Naive thymus-derived CD4-positive, alpha-beta T cell (primary cell): ENCODE data around the gene TMPRSS6. TPM values are rescaled to one million over a fixed set of nuclear protein-coding genes. Genes with fewer than 3 reads are reported as not detected.

ENCODE experiments used
- ATAC-seq: fragments of 150-1000 bp; cut with Tn5 transposase; 2 replicates; pipeline ENCODE4 v1.10.0; 2021; ENCODE audit warnings: mild to moderate bottlenecking, moderate library complexity
- CTCF ChIA-PET: fragments of 350-600 bp; sonication (Branson Sonifier 250); formaldehyde crosslinking; loops from one replicate; lab custom pipeline; 2021; ENCODE audit warnings: antibody characterized with exemption; lab: Charles Lee
- POLR2A ChIA-PET: fragments of 350-600 bp; sonication (Branson Sonifier 250); formaldehyde crosslinking; loops from one replicate; lab custom pipeline; 2021; ENCODE audit warnings: antibody characterized with exemption, inconsistent platforms; lab: Charles Lee
- DNase-seq, 9 donors: peaks; one replicate each; pipeline versions ENCODE4 v3.0.0 to v3.0.0-alpha.2; 2020 to 2022; ENCODE audit warnings: mixed read lengths in 1 of 9
- H3K27ac ChIP-seq: one replicate; pipeline ENCODE4 v1.7.0; 2013; ENCODE audit warnings: mild to moderate bottlenecking, low read depth, low read length, moderate library complexity
- H3K27me3 ChIP-seq, 2 donors: one replicate each; pipeline ENCODE4 v1.7.0; 2013; ENCODE audit warnings: low read length in 2 of 2, mild to moderate bottlenecking in 2 of 2, moderate library complexity in 2 of 2; ENCODE audit not compliant: control insufficient read depth in 2 of 2, insufficient read depth in 2 of 2
- H3K36me3 ChIP-seq, 3 experiments: 1 replicate in 2 of 3; 2 replicates in 1 of 3; pipeline ENCODE4 v1.7.0; 2013; ENCODE audit warnings: low read length in 3 of 3, mild to moderate bottlenecking in 3 of 3, moderate library complexity in 1 of 3; ENCODE audit not compliant: insufficient read depth in 3 of 3, control insufficient read depth in 2 of 3
- H3K4me1 ChIP-seq, 2 donors: one replicate each; pipeline ENCODE4 v1.7.0; 2013; ENCODE audit warnings: low read length in 2 of 2, mild to moderate bottlenecking in 2 of 2, moderate library complexity in 1 of 2; ENCODE audit not compliant: control insufficient read depth in 2 of 2, insufficient read depth in 2 of 2
- H3K4me3 ChIP-seq: 2 replicates; pipeline ENCODE4 v1.7.0; 2013; ENCODE audit warnings: mild to moderate bottlenecking, low read length
- H3K9me3 ChIP-seq, 3 experiments: 1 replicate in 2 of 3; 2 replicates in 1 of 3; pipeline ENCODE4 v1.7.0; 2013; ENCODE audit warnings: low read length in 3 of 3; ENCODE audit not compliant: control insufficient read depth in 2 of 3
- H3K27ac Mint-ChIP-seq, 9 donors: one replicate each; pipeline ENCODE4 v1.8.0; 2020 to 2022; ENCODE audit warnings: mixed read lengths in 9 of 9, mild to moderate bottlenecking in 8 of 9, moderate library complexity in 5 of 9, inconsistent platforms in 2 of 9
- H3K27me3 Mint-ChIP-seq, 5 donors: one replicate each; pipeline ENCODE4 v1.8.0; 2021 to 2022; ENCODE audit warnings: mixed read lengths in 5 of 5, mild to moderate bottlenecking in 1 of 5
- H3K36me3 Mint-ChIP-seq, 5 donors: one replicate each; pipeline ENCODE4 v1.8.0; 2020 to 2022; ENCODE audit warnings: mixed read lengths in 5 of 5, mild to moderate bottlenecking in 3 of 5, inconsistent platforms in 1 of 5
- H3K4me1 Mint-ChIP-seq, 7 donors: one replicate each; pipeline ENCODE4 v1.8.0; 2020 to 2022; ENCODE audit warnings: mixed read lengths in 7 of 7, mild to moderate bottlenecking in 3 of 7, inconsistent platforms in 1 of 7
- H3K4me3 Mint-ChIP-seq, 10 donors: one replicate each; pipeline ENCODE4 v1.8.0; 2020 to 2022; ENCODE audit warnings: mild to moderate bottlenecking in 10 of 10, mixed read lengths in 10 of 10, moderate library complexity in 6 of 10, inconsistent platforms in 2 of 10
- H3K9me3 Mint-ChIP-seq, 11 donors: one replicate each; pipeline ENCODE4 v1.8.0; 2020 to 2022; ENCODE audit warnings: mixed read lengths in 11 of 11, mild to moderate bottlenecking in 4 of 11, inconsistent platforms in 1 of 11, moderate library complexity in 1 of 11
- intact Hi-C, 2 donors: fragments of 100-400 bp; cut with micrococcal nuclease; formaldehyde crosslinking; loops; one replicate each; pipeline ENCODE4 v1.15.1; 2023
- polyA plus RNA-seq, 2 donors: library from polyadenylated mRNA; unstranded; fragments of 300-500 nt; fragmentation: Illumina TruSeq; gene quantifications; one replicate each; pipeline ENCODE4 v1.2.3, GENCODE V29; 2021
- total RNA-seq, 6 experiments: library from RNA in 5 of 6; stranded (reverse) in 5 of 6; gene quantifications; 1 replicate in 5 of 6; 2 replicates in 1 of 6; pipeline ENCODE4 v1.2.3 and lab custom pipeline; 2021 to 2026

TMPRSS6 gene
- total RNA-seq (1 to 10 TPM in 2 of 5 experiments, under 1 TPM in 3; 0.22 to 3.2 (median 0.32) TPM), polyA plus RNA-seq (not detected), total RNA-seq (lab: John Stamatoyannopoulos, UW) (not detected)

GRCh38 chr22:37109242-37109917 is at the start of gene TMPRSS6:
Gene TMPRSS6, minus strand, starts transcription at chr22:37109713. Its CDS starts 6,296 bp downstream, at chr22:37103417.
- ChIA-PET CTCF (no interaction called here), POLR2A (no interaction called here)
- intact Hi-C loops = no loop called here
- Mint-ChIP-seq H3K4me1 (peaks cover 0 to 16% (median 0%) of the 10 kb centered on the region in 7 donors), H3K4me3 (no peak within 1 kb of the TSS), H3K27me3 (no peaks in the 10 kb centered on the region), H3K36me3 (peaks cover 0 to 3% (median 0%) of the 10 kb centered on the region in 5 donors), H3K27ac (no peak within 1 kb of the TSS), H3K9me3 (peaks cover 0 to 2% (median 0%) of the 10 kb centered on the region in 11 donors)
- Histone ChIP-seq H3K27me3 (no peaks in the 10 kb centered on the region), H3K4me3 (no peak within 1 kb of the TSS), H3K27ac (no peak within 1 kb of the TSS), H3K36me3 (no peaks in the 10 kb centered on the region), H3K4me1 (no peaks in the 10 kb centered on the region), H3K9me3 (no peaks in the 10 kb centered on the region)
- ATAC-seq (no peak), DNase-seq (no peak)

DNA sequence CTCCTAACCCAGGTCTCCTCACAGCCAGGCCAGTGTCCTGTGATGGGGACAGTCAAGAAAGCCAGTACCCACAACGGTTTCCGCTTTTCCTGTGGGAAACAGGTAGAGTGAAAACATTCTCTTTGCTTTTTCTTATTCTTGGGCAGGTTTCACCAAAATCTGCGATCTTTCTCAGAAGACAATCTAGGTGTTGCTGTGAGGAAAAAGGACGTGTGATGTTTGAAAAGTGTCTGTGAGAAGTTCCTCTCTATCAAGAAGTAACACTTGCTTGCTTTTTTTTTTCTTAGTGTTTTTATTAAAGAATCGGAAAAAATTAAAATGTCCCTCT is 49.4 kb upstream of the TMPRSS6 start:
- H3K4me3 Mint-ChIP-seq = no peak overlapping the region
- no peak overlapping the region for H3K27ac ChIP-seq
- CTCF ChIA-PET = no interaction called here

GRCh38 chr22:37157516-37158285 is 48.2 kb upstream of the TMPRSS6 start:
- intact Hi-C loops = no loop called here
- H3K9me3 Mint-ChIP-seq = peaks cover 0 to 3% (median 0%) of the 10 kb centered on the region in 11 donors
- ChIA-PET CTCF (no interaction called here), POLR2A (interaction anchor here (1.3 to 1.4 kb wide), 2 partner anchors 8 to 10 kb away, joined by 3 to 5 read pairs; partner anchors contain the start of gene IL2RB)
- ATAC-seq (no peak), DNase-seq (no peak)
- Histone ChIP-seq H3K27ac (no peak overlapping the region), H3K9me3 (no peaks in the 10 kb centered on the region), H3K4me1 (peaks cover 11 to 18% of the 10 kb centered on the region in 2 donors), H3K36me3 (no peaks in the 10 kb centered on the region), H3K4me3 (no peak overlapping the region), H3K27me3 (no peaks in the 10 kb centered on the region)
- H3K4me1 Mint-ChIP-seq = peaks cover 9 to 60% (median 15%) of the 10 kb centered on the region in 7 donors
- peaks cover 0 to 19% (median 0%) of the 10 kb centered on the region in 5 donors for H3K36me3 Mint-ChIP-seq
- H3K4me3 Mint-ChIP-seq = peak overlapping the region in 1 of 10 donors; percentile 27
- H3K27ac Mint-ChIP-seq = peak overlapping the region in 3 of 9 donors; percentile 2 to 58 (median 13)
- no peaks in the 10 kb centered on the region for H3K27me3 Mint-ChIP-seq

More for the DNA sequence above, 49.4 kb upstream of the TMPRSS6 start:
- peaks cover 23 to 31% of the 10 kb centered on the region in 2 donors for H3K4me1 ChIP-seq
- H3K9me3 ChIP-seq = no peaks in the 10 kb centered on the region
- H3K27ac Mint-ChIP-seq = peak overlapping the region in 2 of 9 donors; percentile 10 to 40
- intact Hi-C loops = no loop called here
- H3K27me3 Mint-ChIP-seq = no peaks in the 10 kb centered on the region
- no peak overlapping the region for H3K4me3 ChIP-seq
- POLR2A ChIA-PET = no interaction called here
- ATAC-seq = no peak
- H3K36me3 ChIP-seq = no peaks in the 10 kb centered on the region
- peaks cover 14 to 72% (median 22%) of the 10 kb centered on the region in 7 donors for H3K4me1 Mint-ChIP-seq
- no peaks in the 10 kb centered on the region for H3K27me3 ChIP-seq
- peaks cover 0 to 3% (median 0%) of the 10 kb centered on the region in 11 donors for H3K9me3 Mint-ChIP-seq
- H3K36me3 Mint-ChIP-seq = peaks cover 0 to 19% (median 0%) of the 10 kb centered on the region in 5 donors
- DNase-seq = no peak

DNA sequence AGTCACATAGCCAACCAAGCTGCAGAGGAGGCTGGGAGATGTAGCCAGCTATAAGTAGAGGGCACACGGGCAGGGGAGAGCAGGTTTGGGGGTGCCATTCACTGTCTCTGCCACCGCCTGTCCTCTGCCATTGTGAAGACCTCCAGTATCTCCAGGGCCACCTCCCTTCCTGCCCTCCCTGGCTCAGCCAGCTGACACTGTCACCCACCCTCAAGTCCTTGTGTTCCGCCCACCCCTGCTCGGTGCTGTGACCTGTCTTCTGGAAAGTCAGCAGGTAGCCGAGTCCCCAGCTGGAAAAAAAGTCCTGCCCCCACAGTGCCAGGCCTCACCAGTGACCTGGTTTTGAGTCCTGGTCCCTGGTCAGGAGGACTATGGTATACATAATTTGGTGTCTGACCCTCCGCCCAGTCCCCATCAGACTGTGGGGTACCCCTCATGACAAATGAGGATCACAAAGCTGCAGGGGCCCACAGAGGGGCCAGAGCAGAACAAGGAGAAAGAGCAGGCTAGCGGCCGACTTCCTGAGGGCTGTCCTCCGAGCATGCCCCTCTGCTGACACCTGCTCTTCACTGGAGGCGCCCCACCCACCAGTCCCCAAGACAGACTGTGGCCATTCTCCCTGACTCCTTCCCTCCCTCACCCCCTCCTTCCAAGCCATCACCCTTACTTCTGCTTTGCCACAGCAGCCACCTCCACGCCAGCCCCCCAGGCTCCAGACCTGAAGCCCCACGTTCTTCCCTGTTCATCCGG is 47.3 kb upstream of the TMPRSS6 start:
- no peaks in the 10 kb centered on the region for H3K27me3 ChIP-seq
- peaks cover 3 to 11% of the 10 kb centered on the region in 2 donors for H3K4me1 ChIP-seq
- no peaks in the 10 kb centered on the region for H3K9me3 ChIP-seq
- POLR2A ChIA-PET = interaction anchor here (0.6 to 1.4 kb wide), 5 partner anchors 7 to 34 kb away, joined by 3 to 5 read pairs (median 3); partner anchors contain the start of gene IL2RB
- intact Hi-C loops = no loop called here
- H3K36me3 ChIP-seq = no peaks in the 10 kb centered on the region
- Mint-ChIP-seq H3K9me3 (peaks cover 0 to 3% (median 0%) of the 10 kb centered on the region in 11 donors), H3K4me3 (no peak overlapping the region), H3K27me3 (no peaks in the 10 kb centered on the region), H3K4me1 (peaks cover 4 to 58% (median 8%) of the 10 kb centered on the region in 7 donors), H3K27ac (peak overlapping the region in 3 of 9 donors; percentile 4 to 20 (median 13)), H3K36me3 (peaks cover 0 to 14% (median 0%) of the 10 kb centered on the region in 5 donors)
- no peak for ATAC-seq
- H3K27ac ChIP-seq = no peak overlapping the region
- CTCF ChIA-PET = no interaction called here
- no peak overlapping the region for H3K4me3 ChIP-seq
- DNase-seq = no peak

DNA sequence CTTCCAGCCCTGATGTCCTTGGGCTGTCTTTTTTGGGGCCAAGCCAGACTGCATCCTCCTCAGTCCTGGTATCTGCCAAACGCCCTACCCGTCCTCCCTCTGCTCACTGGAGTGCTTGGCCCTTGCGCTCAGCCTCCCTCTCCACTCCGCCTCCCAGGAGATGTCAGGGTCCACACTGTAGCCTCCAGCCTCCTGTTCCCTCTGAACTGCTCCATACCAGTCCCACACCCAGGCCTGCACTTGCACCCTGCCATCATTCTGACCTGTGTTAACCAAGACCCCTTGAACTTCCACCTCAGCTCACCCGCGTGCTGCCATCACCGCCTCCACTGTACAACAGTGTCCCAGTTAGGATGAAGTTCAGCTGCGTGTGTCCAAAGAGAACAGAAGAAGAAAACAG is 46.5 kb upstream of the TMPRSS6 start:
- Histone ChIP-seq H3K4me3 (no peak overlapping the region), H3K9me3 (no peaks in the 10 kb centered on the region), H3K36me3 (no peaks in the 10 kb centered on the region), H3K27me3 (no peaks in the 10 kb centered on the region), H3K27ac (no peak overlapping the region), H3K4me1 (peaks cover 0 to 2% of the 10 kb centered on the region in 2 donors)
- Mint-ChIP-seq H3K4me3 (no peak overlapping the region), H3K9me3 (peaks cover 0 to 5% (median 0%) of the 10 kb centered on the region in 11 donors), H3K36me3 (peaks cover 0 to 16% (median 0%) of the 10 kb centered on the region in 5 donors), H3K4me1 (peaks cover 5 to 61% (median 15%) of the 10 kb centered on the region in 7 donors), H3K27me3 (no peaks in the 10 kb centered on the region), H3K27ac (peak overlapping the region in 4 of 9 donors; percentile 22 to 69 (median 54))
- DNase-seq = no peak
- ATAC-seq = no peak
- ChIA-PET CTCF (interaction anchor here (0.9 kb wide), 1 partner anchor 36 kb away, joined by 3 read pairs; no protein-coding TSS in a partner anchor), POLR2A (interaction anchor here (0.6 to 1.1 kb wide), 3 partner anchors 9 to 34 kb away, joined by 3 read pairs; no protein-coding TSS in a partner anchor)
- intact Hi-C loops = no loop called here
